GM12891 (cell line): Measurements from ENCODE around the gene GNB1.

ENCODE experiments used
- DNase-seq: peaks from one replicate; pipeline ENCODE4 v3.0.0; 2011; ENCODE audit warnings: low spot score; ENCODE audit not compliant: insufficient read length
- FAIRE-seq: peaks from 2 replicates; lab custom pipeline; 2011; peaks lifted over from hg19 to GRCh38; lab: Jason Lieb, UNC
- PAX5 ChIP-seq: IDR thresholded peaks from 2 replicates; pipeline ENCODE4 v1.6.1; 2011; ENCODE audit warnings: low read length, moderate library complexity, mild to moderate bottlenecking; ENCODE audit not compliant: insufficient read depth, severe bottlenecking
- POLR2A ChIP-seq: IDR thresholded peaks from 2 replicates; pipeline ENCODE4 v1.6.1; 2011; ENCODE audit warnings: low read depth, low read length, control low read depth
- POLR2AphosphoS5 ChIP-seq: IDR thresholded peaks from 2 replicates; pipeline ENCODE4 v1.6.1; 2011; ENCODE audit warnings: low read depth, low read length, control low read depth
- POU2F2 ChIP-seq: IDR thresholded peaks from 2 replicates; pipeline ENCODE4 v1.6.1; 2011; ENCODE audit warnings: low read depth, mild to moderate bottlenecking, control low read depth, low read length, moderate library complexity
- SPI1 ChIP-seq: IDR thresholded peaks from 2 replicates; pipeline ENCODE4 v1.6.1; 2011; ENCODE audit warnings: low read depth, low read length, control low read depth
- TAF1 ChIP-seq: IDR thresholded peaks from 2 replicates; pipeline ENCODE4 v1.6.1; 2011; ENCODE audit warnings: low read depth, low read length, control low read depth

The GNB1 gene

GRCh38 chr1:1899266-1899966 is 8.5 kb upstream of the GNB1 start:
- FAIRE-seq, result peak; percentile 78
- TF ChIP-seq SPI1, result no peak
- no peak for TF ChIP-seq PAX5
- no peak for TF ChIP-seq POLR2A
- no peak for TF ChIP-seq POLR2AphosphoS5
- no peak for TF ChIP-seq POU2F2
- TF ChIP-seq TAF1, result no peak
- no peak for DNase-seq

- DNase-seq (no peak), FAIRE-seq (peak; percentile 95)
Observed at GRCh38 chr1:1898246-1898933, 7.5 kb upstream of the GNB1 start.

GRCh38 chr1:1895456-1896336 is 4.8 kb upstream of the GNB1 start:
- DNase-seq, result no peak
- TF ChIP-seq POLR2AphosphoS5 (no peak), PAX5 (no peak), POLR2A (no peak), TAF1 (no peak), POU2F2 (no peak), SPI1 (no peak)
- peak; percentile 72 for FAIRE-seq

More at GRCh38 chr1:1898246-1898933, 7.5 kb upstream of the GNB1 start:
- TF ChIP-seq POU2F2, result no peak
- TF ChIP-seq POLR2AphosphoS5, result no peak
- TF ChIP-seq POLR2A, result no peak
- no peak for TF ChIP-seq PAX5
- no peak for TF ChIP-seq TAF1
- no peak for TF ChIP-seq SPI1

- FAIRE-seq, result no peak
- no peak for DNase-seq
- TF ChIP-seq PAX5, result no peak
- no peak for TF ChIP-seq TAF1
- TF ChIP-seq POLR2A, result no peak
- TF ChIP-seq POU2F2, result no peak
- no peak for TF ChIP-seq POLR2AphosphoS5
- no peak for TF ChIP-seq SPI1
Observed at GRCh38 chr1:1895060-1895418, 4.2 kb upstream of the GNB1 start.

- no peak for TF ChIP-seq SPI1
- DNase-seq, result no peak
- FAIRE-seq, result no peak
Observed at GRCh38 chr1:1894354-1895059, 3.6 kb upstream of the GNB1 start.

- DNase-seq (no peak), FAIRE-seq (no peak)
- TF ChIP-seq POLR2A, result no peak
- TF ChIP-seq POLR2AphosphoS5, result no peak
- TF ChIP-seq SPI1, result no peak
- no peak for TF ChIP-seq POU2F2
- TF ChIP-seq TAF1, result no peak
- TF ChIP-seq PAX5, result no peak
Observed at GRCh38 chr1:1893997-1894353, 3.1 kb upstream of the GNB1 start.

- TF ChIP-seq POLR2AphosphoS5 (no peak), TAF1 (no peak), SPI1 (no peak), PAX5 (no peak), POLR2A (no peak), POU2F2 (no peak)
- DNase-seq (no peak), FAIRE-seq (no peak)
Observed at GRCh38 chr1:1893291-1893985, 2.6 kb upstream of the GNB1 start.

GRCh38 chr1:1892763-1893120 is 1.9 kb upstream of the GNB1 start:
- no peak for DNase-seq
- TF ChIP-seq POU2F2, result no peak
- TF ChIP-seq POLR2A, result no peak
- no peak for TF ChIP-seq POLR2AphosphoS5
- TF ChIP-seq PAX5, result no peak
- no peak for TF ChIP-seq SPI1
- TF ChIP-seq TAF1, result no peak
- no peak for FAIRE-seq
